ENCODE measurements around the gene ACTRT3. TPM values are rescaled to one million over a fixed set of nuclear protein-coding genes. Genes with fewer than 3 reads are reported as not detected.

The ACTRT3 gene
- total RNA-seq, 2 donors from 2014 or later = 0.46 to 4.5 TPM

GRCh38 chr3:169764312-169764881 lies 5.0 kb downstream of the ACTRT3 start:
- DNase-seq (ENCODE audit: low spot score) = peak; percentile 40
- peak in 1 of 4 experiments; percentile 2 for TF ChIP-seq CTCF (IDR thresholded peaks at IDR 0.05)
- TF ChIP-seq POLR2AphosphoS5 (IDR thresholded peaks at IDR 0.05) = no peak
- no peak for TF ChIP-seq POLR2A (IDR thresholded peaks at IDR 0.05)
- under 1% methylated on average over 46 of the region's 46 CpGs for WGBS
- no peaks in the 10 kb centered on the region for H3K36me3 ChIP-seq
- intact Hi-C loops (cut with DNase I) = loop anchor here (10.0 kb wide), 1 partner anchor 590 kb away; the partner anchor contains the start of gene SKIL
- H3K4me1 ChIP-seq (replicated peaks) = no peaks in the 10 kb centered on the region
- no peaks in the 10 kb centered on the region for H3K9me3 ChIP-seq
- H3K27ac ChIP-seq = peak overlapping the region; percentile 96 to 97
- no peaks in the 10 kb centered on the region for H3K27me3 ChIP-seq (replicated peaks; ENCODE audit: insufficient read depth)
- H3K4me3 ChIP-seq = peak overlapping the region; percentile 84 to 92

GRCh38 chr3:169760479-169760878 lies 8.9 kb downstream of the ACTRT3 start:
- Histone ChIP-seq H3K27ac (no peak overlapping the region), H3K4me1 (replicated peaks) (no peaks in the 10 kb centered on the region), H3K36me3 (no peaks in the 10 kb centered on the region), H3K27me3 (replicated peaks; ENCODE audit: insufficient read depth) (no peaks in the 10 kb centered on the region), H3K9me3 (no peaks in the 10 kb centered on the region), H3K4me3 (no peak overlapping the region)
- intact Hi-C loops (cut with DNase I) = loop anchor here (10.0 kb wide), 1 partner anchor 594 kb away; the partner anchor contains the start of gene SKIL
- TF ChIP-seq POLR2A (IDR thresholded peaks at IDR 0.05) = no peak
- TF ChIP-seq CTCF (IDR thresholded peaks at IDR 0.05) = no peak
- TF ChIP-seq POLR2AphosphoS5 (IDR thresholded peaks at IDR 0.05) = no peak
- no peak for DNase-seq (ENCODE audit: low spot score)
- WGBS = 83% methylated on average over 4 of the region's 4 CpGs

- H3K36me3 ChIP-seq = no peaks in the 10 kb centered on the region
- no peak for DNase-seq (ENCODE audit: low spot score)
- 93% methylated on average over 2 of the region's 2 CpGs for WGBS
- H3K4me1 ChIP-seq (replicated peaks) = no peaks in the 10 kb centered on the region
- no peak overlapping the region for H3K4me3 ChIP-seq
- no peaks in the 10 kb centered on the region for H3K27me3 ChIP-seq (replicated peaks; ENCODE audit: insufficient read depth)
- H3K27ac ChIP-seq = no peak overlapping the region
- TF ChIP-seq CTCF (IDR thresholded peaks at IDR 0.05) (no peak), POLR2A (IDR thresholded peaks at IDR 0.05) (no peak), POLR2AphosphoS5 (IDR thresholded peaks at IDR 0.05) (no peak)
- intact Hi-C loops (cut with DNase I) = no loop called here
- H3K9me3 ChIP-seq = no peaks in the 10 kb centered on the region
Observed at GRCh38 chr3:169759256-169759655, 10.1 kb downstream of the ACTRT3 start.

- Histone ChIP-seq H3K36me3 (no peaks in the 10 kb centered on the region), H3K4me1 (replicated peaks) (no peaks in the 10 kb centered on the region), H3K9me3 (no peaks in the 10 kb centered on the region), H3K4me3 (no peak overlapping the region), H3K27me3 (replicated peaks; ENCODE audit: insufficient read depth) (no peaks in the 10 kb centered on the region), H3K27ac (no peak overlapping the region)
- no peak for DNase-seq (ENCODE audit: low spot score)
- 50% methylated on average over 5 of the region's 5 CpGs for WGBS
- intact Hi-C loops (cut with DNase I) = no loop called here
- TF ChIP-seq POLR2A (IDR thresholded peaks at IDR 0.05) (no peak), POLR2AphosphoS5 (IDR thresholded peaks at IDR 0.05) (no peak), CTCF (IDR thresholded peaks at IDR 0.05) (no peak)
Observed at GRCh38 chr3:169758359-169758994, 10.9 kb downstream of the ACTRT3 start.

GRCh38 chr3:169755488-169755887 lies 13.9 kb downstream of the ACTRT3 start:
- H3K27me3 ChIP-seq (replicated peaks; ENCODE audit: insufficient read depth) = no peaks in the 10 kb centered on the region

More at GRCh38 chr3:169755488-169755887, 13.9 kb downstream of the ACTRT3 start:
- Histone ChIP-seq H3K36me3 (no peaks in the 10 kb centered on the region), H3K9me3 (no peaks in the 10 kb centered on the region), H3K27ac (no peak overlapping the region), H3K4me1 (replicated peaks) (no peaks in the 10 kb centered on the region), H3K4me3 (no peak overlapping the region)
- no peak for DNase-seq (ENCODE audit: low spot score)
- TF ChIP-seq CTCF (IDR thresholded peaks at IDR 0.05) (no peak), POLR2AphosphoS5 (IDR thresholded peaks at IDR 0.05) (no peak), POLR2A (IDR thresholded peaks at IDR 0.05) (no peak)
- intact Hi-C loops (cut with DNase I) = no loop called here
- 63% methylated on average over 2 of the region's 2 CpGs for WGBS

Data from prostate gland (tissue), 2 donors.